Measurements from ENCODE around the gene ANKS6.

DNA sequence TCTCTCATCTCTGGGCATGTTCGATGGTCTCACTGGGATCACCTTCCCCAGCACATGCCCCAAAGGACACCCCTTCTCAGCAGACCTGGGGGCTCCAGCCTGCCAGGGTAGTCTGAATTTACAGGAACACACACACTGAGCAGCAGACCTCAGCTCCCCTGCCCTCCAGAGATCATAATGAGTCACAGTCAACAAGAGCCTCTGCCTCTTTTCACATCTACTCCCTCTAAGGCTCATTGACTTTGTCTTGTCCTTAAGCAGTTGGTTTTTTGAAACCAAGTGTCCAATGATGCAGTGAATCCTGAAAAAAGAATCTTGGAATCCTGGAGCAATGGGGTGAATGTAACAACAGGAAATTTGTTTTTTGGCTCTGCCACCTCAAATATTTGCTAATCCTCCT lies 108.4 kb downstream of the ANKS6 start:
- TF ChIP-seq, protein P1, sequence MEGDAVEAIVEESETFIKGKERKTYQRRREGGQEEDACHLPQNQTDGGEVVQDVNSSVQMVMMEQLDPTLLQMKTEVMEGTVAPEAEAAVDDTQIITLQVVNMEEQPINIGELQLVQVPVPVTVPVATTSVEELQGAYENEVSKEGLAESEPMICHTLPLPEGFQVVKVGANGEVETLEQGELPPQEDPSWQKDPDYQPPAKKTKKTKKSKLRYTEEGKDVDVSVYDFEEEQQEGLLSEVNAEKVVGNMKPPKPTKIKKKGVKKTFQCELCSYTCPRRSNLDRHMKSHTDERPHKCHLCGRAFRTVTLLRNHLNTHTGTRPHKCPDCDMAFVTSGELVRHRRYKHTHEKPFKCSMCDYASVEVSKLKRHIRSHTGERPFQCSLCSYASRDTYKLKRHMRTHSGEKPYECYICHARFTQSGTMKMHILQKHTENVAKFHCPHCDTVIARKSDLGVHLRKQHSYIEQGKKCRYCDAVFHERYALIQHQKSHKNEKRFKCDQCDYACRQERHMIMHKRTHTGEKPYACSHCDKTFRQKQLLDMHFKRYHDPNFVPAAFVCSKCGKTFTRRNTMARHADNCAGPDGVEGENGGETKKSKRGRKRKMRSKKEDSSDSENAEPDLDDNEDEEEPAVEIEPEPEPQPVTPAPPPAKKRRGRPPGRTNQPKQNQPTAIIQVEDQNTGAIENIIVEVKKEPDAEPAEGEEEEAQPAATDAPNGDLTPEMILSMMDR (IDR thresholded peaks at IDR 0.05) = no peak
- TF ChIP-seq POLR2AphosphoS5 (IDR thresholded peaks at IDR 0.05) (no peak), POLR2A (IDR thresholded peaks at IDR 0.05) (no peak), EP300 (IDR thresholded peaks at IDR 0.05; ENCODE audit: low read depth) (no peak)

Data from transverse colon (tissue), 4 donors.